GM12875 (cell line): ENCODE results near the gene ARL4A.
"Not testable (repeated sequence)": the region's sequence is repeated elsewhere in the genome, so short reads cannot be mapped to it uniquely, and the experiment has no call there.

Experiments
- H3K4me3 ChIP-seq: one replicate; pipeline ENCODE4 v1.5.1; 2011; ENCODE audit warnings: low read depth, low read length, control low read depth
- TF ChIP-seq, protein P1 (sequence below): IDR thresholded peaks from 2 replicates; pipeline ENCODE4 v1.5.1; 2011; ENCODE audit warnings: low read depth, mild to moderate bottlenecking, control low read depth, inconsistent platforms, low read length, moderate library complexity, borderline replicate concordance; ENCODE audit not compliant: insufficient read depth

Gene ARL4A

DNA sequence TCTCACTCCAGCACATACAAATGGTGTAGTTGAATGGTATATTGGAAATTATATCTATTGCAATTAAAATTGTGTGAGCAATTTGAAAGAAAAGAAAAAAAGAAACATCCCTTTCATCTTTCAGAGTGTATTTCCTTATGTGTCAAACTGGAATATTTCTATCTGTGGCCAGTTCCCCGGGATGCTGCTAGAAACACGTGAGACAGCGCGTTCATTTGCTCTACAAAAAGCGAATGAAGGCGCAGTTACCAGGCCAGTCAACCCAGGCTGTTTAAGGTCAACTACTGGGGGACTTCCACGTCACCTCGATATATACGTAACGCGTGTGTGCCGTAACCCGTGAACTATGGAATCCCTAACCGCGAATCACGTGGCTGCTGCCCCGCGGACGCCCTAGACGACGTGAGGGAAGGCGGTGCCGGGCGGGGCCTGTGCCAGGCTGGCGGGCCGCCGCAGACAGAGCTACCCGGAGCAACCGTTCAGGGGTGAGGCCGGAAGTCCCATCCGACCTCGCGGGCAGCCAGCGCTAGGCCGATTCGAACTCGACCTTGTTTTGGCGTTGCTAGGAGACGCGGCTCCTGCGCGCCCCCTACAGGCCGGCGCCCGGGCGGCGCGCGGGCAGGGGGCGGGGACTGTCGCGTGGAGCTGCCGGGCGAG, 1.1 kb upstream of the ARL4A start:
- TF ChIP-seq, protein P1, sequence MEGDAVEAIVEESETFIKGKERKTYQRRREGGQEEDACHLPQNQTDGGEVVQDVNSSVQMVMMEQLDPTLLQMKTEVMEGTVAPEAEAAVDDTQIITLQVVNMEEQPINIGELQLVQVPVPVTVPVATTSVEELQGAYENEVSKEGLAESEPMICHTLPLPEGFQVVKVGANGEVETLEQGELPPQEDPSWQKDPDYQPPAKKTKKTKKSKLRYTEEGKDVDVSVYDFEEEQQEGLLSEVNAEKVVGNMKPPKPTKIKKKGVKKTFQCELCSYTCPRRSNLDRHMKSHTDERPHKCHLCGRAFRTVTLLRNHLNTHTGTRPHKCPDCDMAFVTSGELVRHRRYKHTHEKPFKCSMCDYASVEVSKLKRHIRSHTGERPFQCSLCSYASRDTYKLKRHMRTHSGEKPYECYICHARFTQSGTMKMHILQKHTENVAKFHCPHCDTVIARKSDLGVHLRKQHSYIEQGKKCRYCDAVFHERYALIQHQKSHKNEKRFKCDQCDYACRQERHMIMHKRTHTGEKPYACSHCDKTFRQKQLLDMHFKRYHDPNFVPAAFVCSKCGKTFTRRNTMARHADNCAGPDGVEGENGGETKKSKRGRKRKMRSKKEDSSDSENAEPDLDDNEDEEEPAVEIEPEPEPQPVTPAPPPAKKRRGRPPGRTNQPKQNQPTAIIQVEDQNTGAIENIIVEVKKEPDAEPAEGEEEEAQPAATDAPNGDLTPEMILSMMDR, result peak; percentile 96
- peak overlapping the region; percentile 77 for H3K4me3 ChIP-seq

DNA sequence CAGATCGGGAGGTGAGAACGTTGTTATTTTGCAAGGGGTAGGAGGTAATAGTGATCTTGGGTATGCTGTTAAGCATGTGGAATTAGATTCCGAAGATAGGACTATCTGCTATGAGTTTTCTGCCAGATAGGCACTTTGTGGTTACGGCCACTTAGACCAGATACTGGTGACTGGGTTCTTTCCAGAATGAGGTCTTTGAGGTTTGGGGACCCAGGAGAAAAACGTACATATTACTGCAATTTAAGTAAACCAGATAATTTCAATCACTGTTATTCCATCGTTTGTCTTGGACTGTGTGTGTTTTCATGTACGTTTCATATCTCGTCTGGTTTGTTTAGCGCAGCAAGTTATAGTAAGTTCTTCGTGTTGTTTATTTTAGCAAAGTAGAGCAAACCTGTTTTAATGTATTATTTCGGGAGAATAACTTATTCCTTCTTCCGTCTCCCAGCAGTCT, 312 bp downstream of the ARL4A start:
- TF ChIP-seq, protein P1, result no peak
- H3K4me3 ChIP-seq, result peak overlapping the region; percentile 77

DNA sequence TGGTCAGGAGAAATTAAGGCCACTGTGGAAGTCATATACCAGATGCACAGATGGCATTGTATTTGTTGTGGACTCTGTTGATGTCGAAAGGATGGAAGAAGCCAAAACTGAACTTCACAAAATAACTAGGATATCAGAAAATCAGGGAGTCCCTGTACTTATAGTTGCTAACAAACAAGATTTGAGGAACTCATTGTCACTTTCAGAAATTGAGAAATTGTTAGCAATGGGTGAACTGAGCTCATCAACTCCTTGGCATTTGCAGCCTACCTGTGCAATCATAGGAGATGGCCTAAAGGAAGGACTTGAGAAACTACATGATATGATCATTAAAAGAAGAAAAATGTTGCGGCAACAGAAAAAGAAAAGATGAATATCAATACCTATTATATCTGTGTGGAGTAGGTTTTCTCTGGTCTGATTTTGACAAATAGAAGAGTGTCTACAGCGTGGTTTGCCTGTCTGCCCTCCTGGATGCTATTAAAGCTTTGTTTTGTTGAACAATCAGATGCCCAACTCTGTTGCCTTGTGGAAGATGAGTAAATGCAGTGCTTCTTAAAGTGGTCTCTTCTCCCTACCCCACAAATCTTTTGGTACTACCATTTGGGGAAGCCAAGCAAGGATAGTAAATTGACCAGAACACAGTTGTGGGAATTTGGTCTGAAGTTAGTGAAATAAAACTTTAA, 1.2 kb downstream of the ARL4A start:
- not testable (repeated sequence) for H3K4me3 ChIP-seq

DNA sequence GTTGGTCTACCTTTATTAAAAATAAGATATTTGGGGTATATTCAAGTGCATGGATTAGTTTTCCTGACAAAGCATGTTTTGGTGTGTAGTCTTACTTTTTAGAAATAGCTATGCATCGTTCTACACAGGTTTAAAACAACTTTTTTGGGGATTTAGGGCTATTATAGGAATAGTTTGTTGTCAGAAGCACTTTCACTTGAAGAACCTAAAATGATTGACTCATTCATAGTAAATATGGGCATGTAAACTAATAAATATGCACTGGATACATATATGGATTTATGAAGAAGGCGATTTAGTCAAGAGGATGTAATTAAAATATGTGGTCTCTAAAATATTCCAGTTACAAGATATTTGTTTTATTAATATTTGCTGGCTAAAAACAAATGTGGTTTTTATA, 2.0 kb downstream of the ARL4A start:
- H3K4me3 ChIP-seq, result no peak overlapping the region
- TF ChIP-seq, protein P1, result no peak

DNA sequence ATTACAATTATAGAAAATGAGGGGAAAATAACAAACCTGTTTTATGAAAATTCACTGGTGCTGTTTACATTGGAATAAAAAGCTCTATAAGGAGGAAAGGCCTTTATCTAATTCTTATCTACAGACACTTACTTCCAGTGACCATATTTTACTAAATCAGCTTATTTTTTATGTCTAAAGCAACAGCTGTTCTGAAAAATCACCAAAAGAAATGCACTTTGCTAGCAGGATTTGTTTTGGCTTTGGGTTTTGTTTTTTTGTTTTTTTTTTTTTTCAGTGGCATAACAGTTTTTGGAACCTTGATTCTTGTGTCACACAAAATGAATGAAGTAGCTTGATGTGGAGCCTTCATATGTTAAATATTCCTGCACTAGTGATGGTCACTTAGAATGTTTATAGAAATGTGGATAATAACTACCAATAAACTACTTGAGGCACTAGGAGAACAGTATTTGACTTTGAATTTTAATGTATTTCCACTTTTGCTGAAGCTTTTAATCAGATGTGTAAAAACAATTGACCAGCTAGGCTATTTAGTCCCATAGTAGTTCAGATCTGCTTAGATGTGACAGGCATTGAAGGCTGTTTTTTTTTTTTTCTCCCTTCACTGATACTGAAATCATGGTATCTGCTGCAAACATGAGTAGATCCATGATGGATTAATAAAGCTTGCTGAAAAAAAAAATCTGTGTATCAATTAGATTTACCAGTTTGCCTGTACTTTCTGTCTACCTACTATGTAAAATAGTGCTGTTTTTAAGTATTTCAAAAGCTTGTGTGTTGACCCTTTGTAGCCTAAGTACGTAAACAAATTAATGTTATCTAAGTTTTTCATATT, 2.8 kb downstream of the ARL4A start:
- TF ChIP-seq, protein P1, result no peak
- H3K4me3 ChIP-seq, result no peak overlapping the region

DNA sequence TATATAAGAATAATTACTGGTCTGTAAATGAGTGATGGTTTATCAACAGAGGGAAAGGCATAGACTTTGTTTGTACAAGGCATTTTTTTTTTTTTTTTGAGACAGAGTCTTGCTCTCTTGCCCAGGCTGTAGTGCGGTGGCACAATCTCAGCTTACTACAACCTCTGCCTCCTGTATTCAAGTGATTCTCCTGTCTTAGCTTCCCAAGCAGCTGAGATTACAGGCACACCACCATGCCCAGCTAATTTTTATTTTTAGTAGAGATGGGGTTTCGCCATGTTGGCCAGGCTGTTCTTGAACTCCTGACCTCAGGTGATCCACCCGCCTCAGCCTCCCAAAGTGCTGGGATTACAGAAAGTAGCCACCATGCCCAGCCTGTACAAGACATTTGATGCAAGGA, 4.0 kb downstream of the ARL4A start:
- H3K4me3 ChIP-seq, result not testable (repeated sequence)

DNA sequence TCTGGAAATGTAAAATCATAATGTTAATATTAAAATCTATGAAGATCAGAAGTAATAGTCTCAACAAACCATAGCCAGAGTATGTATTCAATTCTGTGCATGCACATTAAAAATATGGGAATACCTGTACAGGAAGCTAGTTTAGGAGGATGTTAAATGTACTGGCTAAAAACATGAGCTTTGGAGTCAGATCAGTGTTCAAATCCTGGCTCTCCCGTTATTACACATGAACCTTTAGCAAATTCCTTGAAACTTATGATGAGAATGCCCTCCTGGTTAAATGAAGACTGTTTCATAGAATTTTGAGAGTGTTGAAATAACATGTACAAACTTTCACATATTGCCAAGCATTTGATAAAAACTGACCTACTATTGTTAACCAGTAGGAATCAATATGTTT, 4.6 kb downstream of the ARL4A start:
- TF ChIP-seq, protein P1, result no peak
- no peak overlapping the region for H3K4me3 ChIP-seq
